PC-9 (cell line): Measurements from ENCODE around the gene NOS1AP.

ENCODE experiments used
- EZH2 ChIP-seq: fragments of 200-600 bp; sonication (generic); IDR thresholded peaks from 2 replicates; pipeline ENCODE4 v1.8.0; 2017; ENCODE audit warnings: antibody characterized with exemption, low read depth
- TF ChIP-seq, protein P1 (sequence below): fragments of 200-600 bp; sonication (generic); conservative IDR thresholded peaks from 2 replicates; pipeline ENCODE4 v1.6.1; 2017; ENCODE audit warnings: mixed run types, antibody characterized with exemption, mild to moderate bottlenecking, moderate library complexity

DNA sequence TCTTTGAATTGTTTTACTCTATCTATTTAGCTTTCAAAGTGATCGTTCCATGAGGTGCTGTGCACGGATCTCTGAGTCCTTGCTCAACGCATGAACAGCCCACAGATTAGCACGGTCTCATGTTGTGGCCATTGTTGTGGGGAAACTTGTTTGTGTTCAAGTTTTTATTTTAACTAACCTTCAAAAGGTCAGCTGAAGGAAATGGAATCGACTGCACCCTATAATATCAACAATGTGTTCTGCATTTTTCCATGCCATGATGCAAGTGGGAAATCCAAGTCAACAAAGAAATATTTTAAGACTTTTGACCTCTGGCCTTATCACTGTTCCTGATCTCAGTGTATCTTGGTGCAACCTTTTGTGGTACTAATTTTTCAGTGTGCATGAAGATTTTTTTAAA, 336.3 kb downstream of the NOS1AP start:
- TF ChIP-seq, protein P1, sequence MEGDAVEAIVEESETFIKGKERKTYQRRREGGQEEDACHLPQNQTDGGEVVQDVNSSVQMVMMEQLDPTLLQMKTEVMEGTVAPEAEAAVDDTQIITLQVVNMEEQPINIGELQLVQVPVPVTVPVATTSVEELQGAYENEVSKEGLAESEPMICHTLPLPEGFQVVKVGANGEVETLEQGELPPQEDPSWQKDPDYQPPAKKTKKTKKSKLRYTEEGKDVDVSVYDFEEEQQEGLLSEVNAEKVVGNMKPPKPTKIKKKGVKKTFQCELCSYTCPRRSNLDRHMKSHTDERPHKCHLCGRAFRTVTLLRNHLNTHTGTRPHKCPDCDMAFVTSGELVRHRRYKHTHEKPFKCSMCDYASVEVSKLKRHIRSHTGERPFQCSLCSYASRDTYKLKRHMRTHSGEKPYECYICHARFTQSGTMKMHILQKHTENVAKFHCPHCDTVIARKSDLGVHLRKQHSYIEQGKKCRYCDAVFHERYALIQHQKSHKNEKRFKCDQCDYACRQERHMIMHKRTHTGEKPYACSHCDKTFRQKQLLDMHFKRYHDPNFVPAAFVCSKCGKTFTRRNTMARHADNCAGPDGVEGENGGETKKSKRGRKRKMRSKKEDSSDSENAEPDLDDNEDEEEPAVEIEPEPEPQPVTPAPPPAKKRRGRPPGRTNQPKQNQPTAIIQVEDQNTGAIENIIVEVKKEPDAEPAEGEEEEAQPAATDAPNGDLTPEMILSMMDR: no peak
- no peak for TF ChIP-seq EZH2
